Suprapubic skin (tissue), 4 donors: ENCODE data around the gene TUBGCP6. TPM values are rescaled to one million over a fixed set of nuclear protein-coding genes. Genes with fewer than 3 reads are reported as not detected.

ENCODE experiments used
- DNase-seq, 2 donors: peaks; one replicate each; pipeline ENCODE4 v3.0.0-alpha.2; 2019; ENCODE audit warnings: low spot score in 2 of 2
- H3K27ac ChIP-seq: fragments of 200-600 bp; sonication (generic); one replicate; pipeline ENCODE4 v1.5.1; 2019
- H3K27me3 ChIP-seq: fragments of 200-600 bp; sonication (generic); one replicate; pipeline ENCODE4 v1.5.1; 2019
- H3K36me3 ChIP-seq: fragments of 200-600 bp; sonication (generic); one replicate; pipeline ENCODE4 v1.5.1; 2019
- H3K4me1 ChIP-seq: fragments of 200-600 bp; sonication (generic); one replicate; pipeline ENCODE4 v1.5.1; 2019
- H3K4me3 ChIP-seq: fragments of 200-600 bp; sonication (generic); one replicate; pipeline ENCODE4 v1.5.1; 2019; ENCODE audit warnings: mild to moderate bottlenecking
- H3K9me3 ChIP-seq: fragments of 200-600 bp; sonication (generic); one replicate; pipeline ENCODE4 v1.5.1; 2019
- CTCF ChIP-seq, 2 donors: fragments of 200-600 bp in 1 of 2; fragments of 450-650 bp in 1 of 2; sonication (generic) in 1 of 2; IDR thresholded peaks; one replicate each; pipeline ENCODE4 v1.5.1; 2016 to 2019; ENCODE audit warnings: antibody characterized with exemption in 2 of 2, mild to moderate bottlenecking in 1 of 2, moderate library complexity in 1 of 2
- EP300 ChIP-seq: sonication (generic); formaldehyde crosslinking; IDR thresholded peaks from one replicate; pipeline ENCODE4 v1.6.1; 2017; ENCODE audit warnings: antibody characterized with exemption
- POLR2A ChIP-seq, 2 donors: fragments of 450-650 bp; IDR thresholded peaks; one replicate each; pipeline ENCODE4 v1.6.1; 2017; ENCODE audit warnings: antibody characterized with exemption in 2 of 2, mild to moderate bottlenecking in 2 of 2, moderate library complexity in 2 of 2
- POLR2AphosphoS5 ChIP-seq, 3 donors: sonication (generic); formaldehyde crosslinking; IDR thresholded peaks; one replicate each; pipeline ENCODE4 v1.6.1; 2017; ENCODE audit warnings: antibody characterized with exemption in 3 of 3
- WGBS: methylation state at CpG from one replicate; pipeline ENCODE4 v1.1.5; 2018; 5-methylcytosine and 5-hydroxymethylcytosine counted together
- total RNA-seq, 4 donors: library from RNA; depleted of rRNA; stranded (reverse); fragments of >200 nt; gene quantifications; one replicate each; pipeline ENCODE4 v1.1.0, GENCODE V29; 2016

Gene TUBGCP6
- total RNA-seq, 4 donors from 2014 or later, result 43.0 to 113 (median 69.7) TPM

- DNase-seq, result no peak
- peak overlapping the region; percentile 96 for H3K27ac ChIP-seq
- peaks cover 11% of the 10 kb centered on the region for H3K36me3 ChIP-seq
- no peaks in the 10 kb centered on the region for H3K27me3 ChIP-seq
- peak overlapping the region; percentile 93 for H3K4me3 ChIP-seq
- H3K9me3 ChIP-seq, result no peaks in the 10 kb centered on the region
- peaks cover 88% of the 10 kb centered on the region for H3K4me1 ChIP-seq
- TF ChIP-seq POLR2A (IDR thresholded peaks at IDR 0.05), result peak in 1 of 2 donors; percentile 1
- no peak for TF ChIP-seq EP300
- TF ChIP-seq CTCF (IDR thresholded peaks at IDR 0.05), result no peak
- TF ChIP-seq POLR2AphosphoS5 (IDR thresholded peaks at IDR 0.05), result no peak
- WGBS, result 0% methylated on average over 20 of the region's 53 CpGs
Observed at GRCh38 chr22:50245214-50246072, 620 bp upstream of the TUBGCP6 start.

GRCh38 chr22:50243685-50244419 lies 971 bp downstream of the TUBGCP6 start:
- H3K27me3 ChIP-seq, result no peaks in the 10 kb centered on the region
- H3K27ac ChIP-seq, result peak overlapping the region; percentile 96
- DNase-seq, result no peak
- H3K4me1 ChIP-seq, result peaks cover 73% of the 10 kb centered on the region
- H3K4me3 ChIP-seq, result peak overlapping the region; percentile 93
- no peaks in the 10 kb centered on the region for H3K9me3 ChIP-seq
- peaks cover 25% of the 10 kb centered on the region for H3K36me3 ChIP-seq
- TF ChIP-seq EP300, result no peak
- no peak for TF ChIP-seq POLR2AphosphoS5 (IDR thresholded peaks at IDR 0.05)
- no peak for TF ChIP-seq CTCF (IDR thresholded peaks at IDR 0.05)
- TF ChIP-seq POLR2A (IDR thresholded peaks at IDR 0.05), result no peak
- WGBS, result 23% methylated on average over 26 of the region's 27 CpGs

GRCh38 chr22:50242406-50242949 lies 2.3 kb downstream of the TUBGCP6 start:
- H3K4me3 ChIP-seq, result peak overlapping the region; percentile 93

GRCh38 chr22:50238755-50239154 lies 6.1 kb downstream of the TUBGCP6 start:
- no peak for TF ChIP-seq POLR2AphosphoS5 (IDR thresholded peaks at IDR 0.05)
- no peak for TF ChIP-seq CTCF (IDR thresholded peaks at IDR 0.05)
- no peak for TF ChIP-seq EP300
- TF ChIP-seq POLR2A (IDR thresholded peaks at IDR 0.05), result no peak
- no peaks in the 10 kb centered on the region for H3K9me3 ChIP-seq
- H3K27ac ChIP-seq, result no peak overlapping the region
- H3K27me3 ChIP-seq, result no peaks in the 10 kb centered on the region
- peaks cover 16% of the 10 kb centered on the region for H3K36me3 ChIP-seq
- 90% methylated on average over 8 of the region's 9 CpGs for WGBS
- DNase-seq, result no peak
- peaks cover 35% of the 10 kb centered on the region for H3K4me1 ChIP-seq
- H3K4me3 ChIP-seq, result no peak overlapping the region

More at GRCh38 chr22:50242406-50242949, 2.3 kb downstream of the TUBGCP6 start:
- peaks cover 25% of the 10 kb centered on the region for H3K36me3 ChIP-seq
- no peaks in the 10 kb centered on the region for H3K27me3 ChIP-seq
- no peak for DNase-seq
- no peak for TF ChIP-seq POLR2AphosphoS5 (IDR thresholded peaks at IDR 0.05)
- no peak for TF ChIP-seq POLR2A (IDR thresholded peaks at IDR 0.05)
- TF ChIP-seq EP300, result no peak
- TF ChIP-seq CTCF (IDR thresholded peaks at IDR 0.05), result no peak
- peaks cover 60% of the 10 kb centered on the region for H3K4me1 ChIP-seq
- H3K9me3 ChIP-seq, result no peaks in the 10 kb centered on the region
- H3K27ac ChIP-seq, result no peak overlapping the region
- WGBS, result 52% methylated on average over 11 of the region's 14 CpGs
